Hematopoietic multipotent progenitor cell treated with erythropoietin and hydrocortisone succinate and interleukin-3 and kit ligand, for 4 days (in vitro differentiated cells): ENCODE measurements around the gene ACSL6.

Experiments used
- DNase-seq: peaks from one replicate; pipeline ENCODE4 v3.0.0-alpha.2; 2015

ACSL6 gene

GRCh38 chr5:132011622-132012343, at the start of gene ACSL6:
TSS of gene ACSL6 (minus strand) at chr5:132011658. CDS start at chr5:132011553, 105 bp downstream.
- DNase-seq = peak; percentile 30

GRCh38 chr5:132060501-132061161, 49.2 kb upstream of the ACSL6 start, which contains the start of gene IL3:
TSS of gene IL3 (plus strand) at chr5:132060655. CDS start at chr5:132060707, 52 bp downstream.
- peak; percentile 30 for DNase-seq

- no peak for DNase-seq
Observed at GRCh38 chr5:132059696-132060500, 48.4 kb upstream of the ACSL6 start.

DNA sequence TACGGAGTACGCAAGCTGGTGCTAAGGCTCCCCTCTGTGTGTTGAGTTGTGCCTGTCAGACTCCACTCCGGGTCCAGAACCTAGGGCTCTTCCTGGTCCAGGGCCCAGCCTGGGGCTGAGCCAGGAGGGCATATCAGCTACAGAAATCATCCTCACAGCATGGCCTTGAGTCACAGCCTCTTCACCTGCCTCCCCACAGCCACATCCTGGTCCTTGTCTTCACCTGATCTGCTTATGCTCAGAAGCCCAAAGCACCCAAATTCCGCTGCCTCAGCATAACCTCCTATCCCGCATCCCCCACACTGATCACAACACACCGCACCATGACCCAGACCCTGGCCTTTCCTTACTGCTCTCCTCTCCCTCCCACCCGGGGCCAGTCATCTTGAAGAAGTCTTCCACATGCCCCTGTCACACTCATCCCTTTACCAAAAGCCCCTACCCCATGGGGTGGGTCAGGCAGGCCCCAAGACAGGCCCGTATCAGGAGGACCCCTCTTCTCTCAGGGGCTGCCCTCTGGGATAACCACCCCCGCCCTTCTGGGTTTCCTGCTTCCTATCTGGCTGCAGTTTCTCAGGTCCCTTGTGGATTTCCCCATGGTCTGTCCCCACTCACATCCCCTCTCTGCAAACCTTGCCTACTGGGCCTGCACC, 47.7 kb upstream of the ACSL6 start:
- no peak for DNase-seq

GRCh38 chr5:132058646-132059042, 47.2 kb upstream of the ACSL6 start:
- no peak for DNase-seq

DNA sequence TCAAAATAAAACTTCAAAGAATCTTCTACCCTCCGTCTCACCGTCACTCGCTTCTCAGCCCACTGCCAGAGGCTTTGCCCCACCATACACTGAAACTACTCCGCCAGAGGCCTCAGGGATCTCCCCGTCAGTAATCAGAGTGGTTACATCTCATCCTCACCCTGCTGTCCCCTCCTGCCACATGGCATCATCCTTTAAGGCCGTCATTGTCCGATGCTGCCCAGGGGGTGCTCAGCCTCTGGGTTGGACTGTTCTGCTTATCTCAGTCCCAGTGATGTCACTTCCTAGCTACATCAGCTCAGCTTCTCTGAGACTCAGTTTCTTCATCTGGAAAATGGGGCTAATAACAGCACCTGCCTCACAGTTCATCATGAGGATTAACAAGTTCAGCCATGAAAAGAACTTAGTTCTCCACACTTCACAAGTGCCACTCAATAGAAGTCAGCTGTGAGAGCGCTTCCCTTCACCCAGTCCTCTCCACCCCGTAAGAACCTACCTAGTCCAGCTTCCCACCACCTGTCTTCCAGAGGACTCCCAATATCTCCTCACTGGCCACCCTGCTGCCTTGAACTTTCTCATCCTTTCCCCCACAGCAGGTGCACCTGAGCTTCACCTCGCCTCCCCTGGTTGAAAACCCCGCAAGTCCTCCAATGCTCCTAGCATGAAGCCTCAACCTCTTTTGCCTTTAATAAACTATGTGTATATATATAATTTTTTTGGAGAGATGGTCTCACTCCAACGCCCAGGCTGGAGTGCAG, 46.2 kb upstream of the ACSL6 start:
- DNase-seq = no peak

DNA sequence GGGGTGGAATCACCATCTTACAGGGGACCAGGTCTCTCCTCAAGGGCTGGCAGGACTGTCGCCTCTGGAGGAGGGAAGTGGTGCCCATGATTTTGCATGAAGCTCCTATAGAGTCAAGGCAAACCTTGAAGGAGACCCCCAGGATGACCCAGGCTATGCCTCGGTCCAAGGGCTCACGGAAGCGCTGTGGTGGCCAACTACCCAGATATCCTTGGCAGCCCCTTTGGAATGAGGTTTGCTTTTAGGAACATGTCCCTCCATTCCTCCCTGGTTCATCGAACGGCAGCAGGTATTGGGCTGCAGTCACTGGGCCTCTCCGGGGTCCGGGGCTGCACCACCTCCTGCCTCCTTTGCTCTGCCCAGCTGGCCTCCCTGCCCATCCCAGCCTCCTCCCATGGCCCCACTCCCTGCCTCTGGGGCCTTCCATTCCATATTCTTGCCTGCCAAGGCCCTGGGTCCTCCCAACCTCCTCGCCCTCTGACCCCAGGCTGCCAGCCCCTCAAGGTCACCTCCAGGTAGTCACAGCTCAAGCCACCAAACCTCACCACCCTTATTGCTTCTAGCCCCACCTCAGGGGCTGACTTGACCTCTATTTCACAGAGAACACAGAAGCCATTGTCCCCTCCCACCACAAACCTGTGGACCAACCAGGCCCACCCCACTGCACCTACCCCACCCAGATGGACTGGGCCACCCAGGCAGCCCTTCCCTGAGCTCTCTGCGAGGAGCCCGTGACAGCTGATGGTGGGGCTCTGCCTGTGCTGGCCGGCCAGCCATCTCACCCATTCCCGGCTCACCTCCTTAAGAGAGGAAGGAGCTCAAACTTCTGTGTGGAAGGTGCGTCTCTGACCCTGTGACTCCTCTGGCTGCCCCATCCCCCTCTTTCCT, 45.4 kb upstream of the ACSL6 start:
- no peak for DNase-seq

DNA sequence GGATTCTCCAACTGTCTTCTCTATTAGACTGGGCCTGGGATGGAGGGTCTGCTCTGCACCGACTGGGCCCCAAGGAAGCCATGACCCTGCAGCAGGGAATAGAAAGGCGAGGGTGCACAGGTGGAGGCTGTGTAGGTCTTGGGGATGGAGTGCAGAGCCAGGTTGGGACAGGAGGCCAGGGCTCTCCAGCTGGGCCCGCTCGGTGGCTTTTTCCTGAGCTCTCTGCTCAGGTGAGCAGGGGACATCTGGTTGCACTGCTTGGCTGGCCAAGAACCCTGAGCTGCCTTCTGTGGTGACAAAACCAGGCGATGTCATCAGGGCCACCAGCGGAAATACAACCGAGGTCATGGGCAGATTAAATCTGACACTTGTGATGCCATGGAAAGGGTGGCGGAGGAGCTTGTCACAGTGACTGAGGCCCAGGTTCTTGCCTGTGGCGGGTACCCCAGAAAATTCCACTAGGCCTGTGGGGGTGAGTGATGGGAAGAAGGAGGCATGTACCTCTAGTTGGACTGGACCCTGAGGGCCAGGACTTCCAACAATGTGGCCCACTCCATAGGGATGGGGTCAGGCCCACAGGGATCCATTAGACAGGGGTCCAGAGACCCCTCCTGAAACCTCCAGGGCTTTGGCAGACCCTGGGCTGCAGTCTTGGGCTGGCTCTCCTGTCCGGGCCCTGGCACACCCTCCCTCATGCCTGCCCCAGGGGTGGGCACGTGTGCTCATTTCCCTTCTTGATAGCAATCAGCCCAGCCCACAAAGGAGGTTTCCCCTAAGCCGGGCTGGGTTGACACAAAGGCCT, 44.6 kb upstream of the ACSL6 start:
- peak; percentile 90 for DNase-seq

- no peak for DNase-seq
Observed at GRCh38 chr5:132055441-132055807, 44.0 kb upstream of the ACSL6 start.

- no peak for DNase-seq
Observed at GRCh38 chr5:132054697-132055440, 43.4 kb upstream of the ACSL6 start.

DNA sequence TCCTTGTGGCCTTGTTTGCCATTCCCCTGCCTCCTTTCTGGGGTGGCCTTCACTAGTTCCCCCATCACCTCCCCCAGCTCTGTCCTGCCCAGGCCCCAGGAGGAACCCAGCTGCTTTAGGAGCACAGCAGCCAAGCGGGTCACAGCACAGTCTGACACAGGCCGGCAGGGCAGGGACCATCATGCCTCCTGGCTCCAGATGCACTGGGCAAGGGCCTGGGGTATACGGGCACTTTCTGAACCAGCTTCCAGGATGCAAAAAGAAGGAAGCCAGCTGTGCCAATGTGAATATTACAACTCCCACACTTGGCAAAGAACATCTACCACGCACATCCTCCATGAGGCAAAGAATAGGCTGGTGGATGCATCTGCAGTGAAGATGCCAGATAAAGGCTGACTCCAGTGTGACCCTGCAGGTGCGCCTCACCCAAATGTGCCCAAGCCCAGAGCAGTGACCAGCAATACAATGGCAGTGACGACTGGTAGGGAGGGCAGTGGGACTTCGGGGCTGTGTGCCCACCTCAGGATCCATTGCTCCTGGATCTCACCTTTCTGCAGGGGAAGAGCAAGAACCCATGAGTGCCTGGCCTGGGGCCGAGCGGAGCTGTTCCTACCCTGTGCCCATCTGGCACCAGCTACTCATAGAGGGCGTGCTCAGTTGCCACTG, 42.7 kb upstream of the ACSL6 start:
- no peak for DNase-seq

DNA sequence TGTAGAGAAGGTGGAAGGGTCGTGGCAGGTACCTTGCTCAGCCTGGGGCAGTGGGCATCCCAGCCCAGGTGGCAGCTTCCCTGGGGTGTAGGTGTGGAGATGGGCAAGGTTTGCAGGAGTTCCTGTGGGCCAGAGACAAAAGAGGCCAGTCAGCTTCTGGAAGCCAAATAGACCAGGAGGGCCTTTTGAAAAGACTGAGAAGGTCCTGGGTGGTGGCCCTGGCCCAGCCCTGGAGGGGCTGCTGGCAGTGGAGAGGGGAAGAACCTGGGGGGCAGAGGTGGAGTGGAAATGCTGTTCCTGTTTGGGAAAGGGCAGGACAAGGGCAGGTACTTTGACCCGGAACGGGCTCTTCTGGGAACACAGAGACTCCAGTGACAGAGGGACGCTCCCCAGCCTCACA, 42.0 kb upstream of the ACSL6 start:
- no peak for DNase-seq

DNA sequence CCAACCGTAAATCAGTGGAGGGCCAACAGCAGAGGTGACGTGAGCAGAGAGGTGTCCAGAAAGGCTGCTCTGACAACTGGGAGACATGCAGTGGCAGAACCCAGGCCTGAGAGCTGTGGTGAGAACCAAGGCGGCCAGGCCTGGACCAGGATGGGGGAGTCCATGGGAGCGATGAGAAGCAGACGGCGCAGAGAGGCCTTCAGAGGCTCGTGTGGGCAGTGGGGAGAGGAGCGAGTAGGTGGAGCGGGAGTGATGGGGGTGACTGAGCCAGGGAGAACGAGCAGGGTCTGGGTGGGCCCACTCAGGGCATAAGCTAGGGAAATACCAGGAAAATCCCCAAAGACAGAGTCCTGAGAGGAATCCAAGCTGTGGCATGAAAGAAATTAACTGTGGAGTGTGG, 41.1 kb upstream of the ACSL6 start:
- no peak for DNase-seq

- no peak for DNase-seq
Observed at GRCh38 chr5:132050661-132051552, 39.4 kb upstream of the ACSL6 start.

DNA sequence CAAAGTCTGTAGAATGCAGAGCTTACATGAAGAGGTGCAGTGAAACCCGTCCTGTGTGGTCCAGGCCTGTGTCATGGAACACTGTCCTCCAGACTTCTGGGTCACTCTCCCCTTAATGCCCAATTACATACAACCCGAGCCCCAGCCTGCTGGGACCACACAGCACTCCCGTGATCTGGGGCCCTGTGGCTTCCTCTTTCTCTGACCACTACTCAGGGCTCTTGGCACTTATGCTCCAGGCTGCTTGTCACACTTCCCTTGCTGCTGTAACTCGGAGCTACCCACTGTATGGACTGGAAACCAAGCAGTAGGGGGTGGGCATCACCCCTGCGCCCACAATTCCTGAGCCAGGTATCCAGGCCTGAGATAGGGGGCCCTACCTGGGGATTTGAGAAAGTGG, 38.7 kb upstream of the ACSL6 start:
- DNase-seq = peak; percentile 84

DNA sequence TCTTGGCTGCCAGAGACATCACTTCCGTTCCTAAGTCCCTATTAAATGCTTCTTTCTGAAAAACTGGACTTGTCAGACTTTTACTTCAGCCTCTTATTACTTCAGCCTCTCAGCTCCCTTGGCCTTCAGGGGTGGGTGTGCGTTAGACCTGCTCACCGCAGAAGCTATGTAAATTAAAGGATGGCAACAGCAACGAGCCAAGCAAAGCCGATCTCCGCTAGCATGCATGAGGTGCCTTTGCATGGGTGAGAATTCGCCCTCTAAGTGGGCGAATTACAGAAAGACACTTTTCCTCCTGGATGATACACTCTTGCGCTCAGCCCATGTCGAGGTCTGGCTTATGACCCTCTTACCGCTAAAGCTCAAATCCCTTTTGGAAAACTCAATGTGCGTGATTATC, 38.1 kb upstream of the ACSL6 start:
- DNase-seq = no peak

GRCh38 chr5:132049093-132049492, 37.6 kb upstream of the ACSL6 start:
- peak; percentile 41 for DNase-seq

DNA sequence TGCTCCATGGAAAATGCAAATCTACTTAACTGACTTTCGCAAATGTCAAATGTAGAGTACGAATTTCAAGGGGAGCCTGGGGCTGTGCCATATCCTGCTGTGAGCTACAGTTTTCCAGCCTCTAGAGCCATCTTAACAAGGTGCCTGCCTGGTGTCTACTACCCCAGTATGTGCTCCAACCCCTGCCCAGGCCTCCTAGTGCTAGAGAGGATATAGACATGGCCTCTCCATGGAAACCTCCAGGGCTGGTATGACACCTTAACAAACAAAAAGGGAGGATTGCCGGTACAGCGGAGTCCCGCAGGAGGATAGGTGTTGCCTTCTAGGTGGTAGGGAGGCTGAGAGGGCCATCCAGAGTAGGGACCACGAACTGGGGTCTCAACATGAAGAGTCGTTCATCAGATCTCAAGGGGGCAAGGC, 35.4 kb upstream of the ACSL6 start:
- no peak for DNase-seq
